ENCODE results near the gene TNFAIP3.
"Not testable (repeated sequence)": the region's sequence is repeated elsewhere in the genome, so short reads cannot be mapped to it uniquely, and the experiment has no call there.

Gene TNFAIP3

DNA sequence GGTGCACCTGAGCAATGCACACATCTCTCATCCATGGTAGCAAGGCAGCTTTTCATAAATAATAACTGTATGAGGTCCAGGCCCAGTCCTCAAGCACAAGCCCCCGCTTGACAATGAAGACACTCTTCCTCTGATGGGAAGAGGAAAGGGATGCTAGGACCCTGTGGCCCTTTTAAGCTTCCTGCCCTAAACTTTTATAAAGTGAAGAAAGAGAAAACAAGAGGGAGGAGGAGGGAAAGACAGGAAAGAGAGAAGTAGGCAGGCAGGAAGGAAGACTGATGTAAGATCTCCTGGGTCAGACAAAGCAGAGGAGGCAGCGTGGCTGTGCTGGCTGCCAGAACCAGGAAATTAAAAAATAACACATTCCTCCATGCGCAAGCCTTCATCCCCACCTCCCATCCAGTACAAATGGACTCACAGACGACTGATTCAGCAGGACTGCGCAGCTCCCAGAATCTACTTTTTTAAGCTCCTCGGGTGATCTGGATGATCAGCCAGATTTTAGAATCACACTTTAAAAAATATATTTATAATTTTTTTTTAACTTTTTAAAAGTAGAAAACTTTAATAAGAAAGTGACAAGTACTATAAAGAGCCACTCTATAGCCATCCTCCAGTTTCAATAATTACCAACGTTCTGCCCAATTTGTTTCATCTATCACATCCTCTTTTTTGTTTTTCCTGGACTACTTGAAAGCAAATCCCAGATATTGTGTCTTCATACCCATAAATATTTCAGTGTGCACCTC is 16.5 kb downstream of the TNFAIP3 start:
- Histone ChIP-seq H3K4me3 (ENCODE audit: low read depth, low read length) (no peak overlapping the region), H3K4me1 (ENCODE audit: control insufficient read depth, insufficient read depth, low read length) (peaks cover 7% of the 10 kb centered on the region), H3K36me3 (ENCODE audit: control insufficient read depth, insufficient read depth, low read length) (peaks cover 3% of the 10 kb centered on the region), H3K27me3 (ENCODE audit: control insufficient read depth, insufficient read depth, low read length) (no peaks in the 10 kb centered on the region), H3K9ac (ENCODE audit: low read depth, low read length) (no peak overlapping the region), H3K9me3 (ENCODE audit: control insufficient read depth, insufficient read depth, low read length) (no peaks in the 10 kb centered on the region)

DNA sequence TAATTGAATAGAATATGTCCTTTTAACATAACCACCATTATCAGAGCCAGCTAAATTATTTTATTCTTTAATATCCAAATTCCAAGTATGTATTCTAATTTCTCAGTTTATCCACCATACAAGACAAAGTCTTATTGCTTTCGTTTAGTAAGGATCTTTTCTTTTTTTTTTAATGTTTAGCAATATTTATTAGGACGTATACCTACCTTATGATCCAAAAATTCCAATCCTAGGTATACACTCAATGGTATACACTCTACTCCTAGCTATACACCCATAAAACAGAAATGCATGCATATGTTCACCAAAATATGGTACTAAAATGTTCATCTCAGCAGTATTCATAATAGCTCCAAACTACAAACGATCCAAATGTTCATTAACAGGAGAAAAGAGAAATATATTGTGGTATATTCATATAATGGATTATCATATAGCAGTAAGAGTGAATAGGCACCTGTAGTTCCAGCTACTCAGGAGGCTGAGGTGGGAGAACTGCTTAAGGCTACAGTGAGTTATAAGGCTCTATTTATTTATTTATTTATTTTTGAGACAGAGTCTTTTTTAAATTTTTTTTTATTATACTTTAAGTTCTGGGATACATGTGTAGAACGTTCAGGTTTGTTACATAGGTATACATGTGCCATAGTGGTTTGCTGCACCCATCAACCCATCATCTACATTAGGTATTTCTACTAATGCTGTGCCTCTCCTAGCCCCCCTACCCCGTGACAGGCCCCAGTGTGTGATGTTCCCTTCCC is 17.3 kb downstream of the TNFAIP3 start:
- no peaks in the 10 kb centered on the region for H3K36me3 ChIP-seq (ENCODE audit: control insufficient read depth, insufficient read depth, low read length)
- H3K9me3 ChIP-seq (ENCODE audit: control insufficient read depth, insufficient read depth, low read length), result no peaks in the 10 kb centered on the region
- H3K27me3 ChIP-seq (ENCODE audit: control insufficient read depth, insufficient read depth, low read length), result no peaks in the 10 kb centered on the region
- H3K4me1 ChIP-seq (ENCODE audit: control insufficient read depth, insufficient read depth, low read length), result peaks cover 4% of the 10 kb centered on the region
- no peak overlapping the region for H3K9ac ChIP-seq (ENCODE audit: low read depth, low read length)
- H3K4me3 ChIP-seq (ENCODE audit: low read depth, low read length), result no peak overlapping the region

DNA sequence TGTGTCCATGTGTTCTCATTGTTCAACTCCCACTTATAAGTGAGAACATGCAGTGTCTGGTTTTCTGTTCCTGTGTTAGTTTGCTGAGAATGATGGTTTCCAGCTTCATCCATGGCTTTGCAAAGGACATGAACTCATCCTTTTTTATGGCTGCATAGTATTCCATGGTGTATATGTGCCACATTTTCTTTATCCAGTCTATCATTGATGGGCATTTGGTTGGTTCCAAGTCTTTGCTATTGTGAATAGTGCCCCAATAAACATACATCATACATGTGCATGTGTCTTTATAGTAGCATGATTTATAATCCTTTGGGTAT is 17.8 kb downstream of the TNFAIP3 start:
- H3K4me3 ChIP-seq (ENCODE audit: low read depth, low read length); H3K9me3 ChIP-seq (ENCODE audit: control insufficient read depth, insufficient read depth, low read length); H3K4me1 ChIP-seq (ENCODE audit: control insufficient read depth, insufficient read depth, low read length); H3K9ac ChIP-seq (ENCODE audit: low read depth, low read length); H3K36me3 ChIP-seq (ENCODE audit: control insufficient read depth, insufficient read depth, low read length); H3K27me3 ChIP-seq (ENCODE audit: control insufficient read depth, insufficient read depth, low read length): not testable (repeated sequence)

DNA sequence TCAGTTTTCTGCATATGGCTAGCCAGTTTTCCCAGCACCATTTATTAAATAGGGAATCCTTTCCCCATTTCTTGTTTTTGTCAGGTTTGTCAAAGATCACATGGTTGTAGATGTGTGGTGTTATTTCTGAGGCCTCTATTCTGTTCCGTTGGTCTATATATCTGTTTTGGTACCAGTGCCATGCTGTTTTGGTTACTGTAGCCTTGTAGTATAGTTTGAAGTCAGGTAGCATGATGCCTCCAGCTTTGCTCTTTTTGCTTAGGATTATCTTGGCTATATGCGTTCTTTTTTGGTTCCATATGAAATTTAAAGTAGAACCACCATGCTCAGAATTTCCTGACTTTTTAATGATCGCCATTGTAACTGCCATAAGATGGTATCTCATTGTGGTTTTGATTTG is 19.2 kb downstream of the TNFAIP3 start:
- not testable (repeated sequence) for H3K27me3 ChIP-seq (ENCODE audit: control insufficient read depth, insufficient read depth, low read length); H3K4me3 ChIP-seq (ENCODE audit: low read depth, low read length); H3K4me1 ChIP-seq (ENCODE audit: control insufficient read depth, insufficient read depth, low read length); H3K36me3 ChIP-seq (ENCODE audit: control insufficient read depth, insufficient read depth, low read length); H3K9me3 ChIP-seq (ENCODE audit: control insufficient read depth, insufficient read depth, low read length); H3K9ac ChIP-seq (ENCODE audit: low read depth, low read length)

DNA sequence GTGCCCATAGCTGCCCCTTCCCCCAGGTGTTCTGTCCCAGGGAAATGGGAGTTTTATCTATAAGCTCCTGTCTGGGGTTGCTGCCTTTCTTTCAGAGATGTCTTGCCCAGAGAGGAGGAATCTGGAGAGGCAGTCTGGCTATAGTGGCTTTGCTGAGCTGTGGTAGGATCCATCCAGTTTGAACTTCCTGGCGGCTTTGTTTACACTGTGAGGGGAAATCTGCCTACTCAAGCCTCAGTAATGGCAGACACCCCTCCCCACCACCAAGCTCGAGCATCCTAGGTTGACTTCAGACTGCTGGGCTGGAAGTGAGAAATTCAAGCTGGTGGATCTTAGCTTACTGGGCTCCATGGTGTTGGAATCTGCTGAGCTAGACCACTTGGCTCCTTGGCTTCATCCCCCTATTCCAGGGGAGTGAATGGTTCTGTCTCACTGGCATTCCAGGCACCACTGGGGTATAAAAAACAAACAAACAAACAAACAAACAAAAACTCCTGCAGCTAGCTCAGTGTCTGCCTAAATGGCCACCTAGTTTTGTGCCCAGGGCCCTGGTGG is 24.0 kb downstream of the TNFAIP3 start:
- no peaks in the 10 kb centered on the region for H3K9me3 ChIP-seq (ENCODE audit: control insufficient read depth, insufficient read depth, low read length)
- H3K9ac ChIP-seq (ENCODE audit: low read depth, low read length), result no peak overlapping the region
- H3K4me1 ChIP-seq (ENCODE audit: control insufficient read depth, insufficient read depth, low read length), result no peaks in the 10 kb centered on the region
- H3K27me3 ChIP-seq (ENCODE audit: control insufficient read depth, insufficient read depth, low read length), result no peaks in the 10 kb centered on the region
- H3K4me3 ChIP-seq (ENCODE audit: low read depth, low read length), result no peak overlapping the region
- H3K36me3 ChIP-seq (ENCODE audit: control insufficient read depth, insufficient read depth, low read length), result no peaks in the 10 kb centered on the region

DNA sequence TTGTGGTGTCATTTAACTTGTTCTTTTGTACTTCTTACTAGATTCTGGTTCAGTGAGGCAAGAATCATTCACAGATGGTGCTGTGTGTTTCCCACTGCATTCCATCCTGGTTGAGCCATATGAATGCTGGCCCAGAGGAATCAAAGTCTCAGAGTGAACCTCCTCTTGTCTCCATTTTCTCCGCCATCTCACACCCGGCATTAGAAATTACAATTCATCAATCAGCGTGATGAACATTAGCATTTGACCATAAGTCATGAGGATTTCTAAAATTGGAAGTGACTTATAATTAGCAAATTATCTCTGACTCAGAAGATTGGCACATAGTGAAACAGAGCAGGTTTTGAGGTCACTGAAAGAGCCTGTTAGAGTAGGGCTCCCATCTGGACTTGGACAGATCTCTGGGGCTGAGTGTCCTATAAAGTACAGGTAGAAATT is 25.2 kb downstream of the TNFAIP3 start:
- no peaks in the 10 kb centered on the region for H3K9me3 ChIP-seq (ENCODE audit: control insufficient read depth, insufficient read depth, low read length)
- no peaks in the 10 kb centered on the region for H3K27me3 ChIP-seq (ENCODE audit: control insufficient read depth, insufficient read depth, low read length)
- no peak overlapping the region for H3K4me3 ChIP-seq (ENCODE audit: low read depth, low read length)
- no peaks in the 10 kb centered on the region for H3K4me1 ChIP-seq (ENCODE audit: control insufficient read depth, insufficient read depth, low read length)
- H3K9ac ChIP-seq (ENCODE audit: low read depth, low read length), result no peak overlapping the region
- H3K36me3 ChIP-seq (ENCODE audit: control insufficient read depth, insufficient read depth, low read length), result no peaks in the 10 kb centered on the region

DNA sequence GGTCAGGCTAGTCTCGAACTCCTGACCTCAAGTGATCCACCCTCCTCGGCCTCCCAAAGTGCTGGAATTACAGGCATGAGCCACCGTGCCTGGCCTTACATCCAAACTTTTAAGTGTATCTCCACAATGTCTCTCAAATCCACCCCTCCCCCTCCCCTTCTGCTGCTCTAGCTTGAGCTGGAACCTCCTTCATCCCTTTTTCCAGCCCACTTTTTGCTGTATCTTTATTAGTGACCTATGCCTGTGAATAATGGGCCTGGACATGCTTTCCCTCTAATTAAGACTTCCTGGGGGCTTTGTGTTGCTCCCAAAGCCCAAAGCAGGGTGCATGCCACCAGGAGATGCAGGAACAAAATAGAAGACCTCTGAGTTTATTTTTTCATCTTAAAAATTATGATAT is 26.1 kb downstream of the TNFAIP3 start:
- no peaks in the 10 kb centered on the region for H3K4me1 ChIP-seq (ENCODE audit: control insufficient read depth, insufficient read depth, low read length)
- H3K9me3 ChIP-seq (ENCODE audit: control insufficient read depth, insufficient read depth, low read length), result no peaks in the 10 kb centered on the region
- H3K36me3 ChIP-seq (ENCODE audit: control insufficient read depth, insufficient read depth, low read length), result no peaks in the 10 kb centered on the region
- H3K9ac ChIP-seq (ENCODE audit: low read depth, low read length), result no peak overlapping the region
- H3K27me3 ChIP-seq (ENCODE audit: control insufficient read depth, insufficient read depth, low read length), result no peaks in the 10 kb centered on the region
- no peak overlapping the region for H3K4me3 ChIP-seq (ENCODE audit: low read depth, low read length)

DNA sequence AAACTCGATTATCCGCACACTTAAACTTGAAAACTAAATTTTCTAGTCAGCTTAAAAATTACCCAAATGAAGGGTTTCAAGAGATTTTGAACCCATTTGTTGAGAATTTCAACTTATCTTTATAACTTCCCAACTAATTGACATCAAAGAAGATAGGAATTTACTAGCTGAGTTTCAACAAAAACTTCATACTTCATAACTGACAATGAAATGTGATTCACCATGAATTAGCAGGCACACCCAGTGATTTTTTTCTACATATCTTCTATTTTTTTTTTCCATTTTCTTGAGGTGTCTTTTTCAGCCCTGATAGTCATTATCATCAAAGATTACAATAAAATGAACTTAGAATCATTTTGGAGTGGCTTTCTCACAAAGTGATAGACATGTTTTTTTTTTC is 26.7 kb downstream of the TNFAIP3 start:
- Histone ChIP-seq H3K36me3 (ENCODE audit: control insufficient read depth, insufficient read depth, low read length) (no peaks in the 10 kb centered on the region), H3K4me1 (ENCODE audit: control insufficient read depth, insufficient read depth, low read length) (no peaks in the 10 kb centered on the region), H3K9ac (ENCODE audit: low read depth, low read length) (no peak overlapping the region), H3K9me3 (ENCODE audit: control insufficient read depth, insufficient read depth, low read length) (no peaks in the 10 kb centered on the region), H3K4me3 (ENCODE audit: low read depth, low read length) (no peak overlapping the region), H3K27me3 (ENCODE audit: control insufficient read depth, insufficient read depth, low read length) (no peaks in the 10 kb centered on the region)

DNA sequence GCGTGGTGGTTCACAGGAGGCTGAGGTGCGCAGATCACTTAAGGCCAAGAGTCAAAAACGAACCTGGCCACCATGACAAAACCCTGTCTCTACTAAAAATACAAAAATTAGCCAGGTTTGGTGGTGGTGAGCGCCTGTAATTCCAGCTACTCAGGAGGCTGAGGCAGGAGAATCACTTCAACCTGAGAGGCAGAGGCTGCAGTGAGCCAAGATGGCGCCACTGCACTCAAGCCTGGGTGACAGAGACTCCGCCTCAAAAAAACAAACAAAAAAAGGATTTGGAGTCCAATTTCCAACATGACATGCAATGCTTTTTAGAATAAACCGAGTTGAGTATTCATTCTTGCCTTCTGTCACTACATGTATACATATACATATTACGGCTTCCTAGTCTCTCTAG is 27.3 kb downstream of the TNFAIP3 start:
- not testable (repeated sequence) for H3K36me3 ChIP-seq (ENCODE audit: control insufficient read depth, insufficient read depth, low read length); H3K4me3 ChIP-seq (ENCODE audit: low read depth, low read length); H3K27me3 ChIP-seq (ENCODE audit: control insufficient read depth, insufficient read depth, low read length); H3K4me1 ChIP-seq (ENCODE audit: control insufficient read depth, insufficient read depth, low read length); H3K9me3 ChIP-seq (ENCODE audit: control insufficient read depth, insufficient read depth, low read length); H3K9ac ChIP-seq (ENCODE audit: low read depth, low read length)

DNA sequence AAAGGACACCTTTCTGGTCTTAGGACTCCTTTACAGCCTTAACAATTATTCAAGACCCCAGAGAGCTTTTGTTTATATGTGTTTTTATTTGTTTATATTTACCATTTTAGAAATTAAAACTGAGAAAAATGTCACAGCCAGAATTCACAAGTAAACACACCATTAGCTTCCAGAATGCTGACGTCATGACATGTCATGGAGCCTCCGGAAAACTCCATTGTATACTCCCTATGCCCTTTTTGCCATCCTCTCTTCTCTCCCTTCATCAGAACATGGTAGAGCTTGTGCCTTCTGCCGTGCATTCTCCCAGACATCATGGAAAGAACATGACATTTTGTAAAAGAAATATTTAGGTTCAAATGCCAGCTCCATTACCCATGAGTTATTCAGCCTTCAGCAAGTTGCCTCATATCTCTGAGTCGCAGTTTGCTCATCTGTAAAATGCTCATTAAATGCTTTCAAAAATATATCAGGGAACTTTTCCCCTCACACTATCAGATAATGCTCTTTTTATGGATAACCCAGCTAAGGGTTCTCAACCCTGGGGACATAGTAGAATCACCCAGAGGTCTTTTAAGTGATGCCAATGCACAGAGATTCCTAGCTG is 27.8 kb downstream of the TNFAIP3 start:
- H3K9me3 ChIP-seq (ENCODE audit: control insufficient read depth, insufficient read depth, low read length), result no peaks in the 10 kb centered on the region
- H3K36me3 ChIP-seq (ENCODE audit: control insufficient read depth, insufficient read depth, low read length), result no peaks in the 10 kb centered on the region
- no peak overlapping the region for H3K9ac ChIP-seq (ENCODE audit: low read depth, low read length)
- no peaks in the 10 kb centered on the region for H3K4me1 ChIP-seq (ENCODE audit: control insufficient read depth, insufficient read depth, low read length)
- H3K27me3 ChIP-seq (ENCODE audit: control insufficient read depth, insufficient read depth, low read length), result no peaks in the 10 kb centered on the region
- H3K4me3 ChIP-seq (ENCODE audit: low read depth, low read length), result no peak overlapping the region

DNA sequence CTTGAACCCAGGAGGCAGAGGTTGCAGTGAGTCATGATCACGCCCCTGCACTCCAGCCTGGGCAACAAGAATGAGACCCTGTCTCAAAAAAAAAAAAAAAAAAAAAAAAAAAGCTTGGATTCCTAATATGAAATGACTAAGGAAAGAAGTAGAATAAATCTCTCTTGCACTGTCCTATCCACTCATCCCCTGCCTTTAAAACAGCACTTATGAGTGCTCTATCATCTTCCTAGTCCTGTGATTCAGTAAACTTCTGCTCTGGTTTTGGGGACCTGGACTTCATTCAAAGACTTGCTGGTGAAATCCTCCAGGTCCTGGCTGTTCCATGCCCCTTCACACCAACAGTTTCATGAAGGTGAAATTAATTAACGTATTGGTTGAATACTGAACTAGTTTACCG is 29.6 kb downstream of the TNFAIP3 start:
- no peaks in the 10 kb centered on the region for H3K36me3 ChIP-seq (ENCODE audit: control insufficient read depth, insufficient read depth, low read length)
- no peaks in the 10 kb centered on the region for H3K27me3 ChIP-seq (ENCODE audit: control insufficient read depth, insufficient read depth, low read length)
- no peak overlapping the region for H3K4me3 ChIP-seq (ENCODE audit: low read depth, low read length)
- no peaks in the 10 kb centered on the region for H3K4me1 ChIP-seq (ENCODE audit: control insufficient read depth, insufficient read depth, low read length)
- H3K9ac ChIP-seq (ENCODE audit: low read depth, low read length), result no peak overlapping the region
- no peaks in the 10 kb centered on the region for H3K9me3 ChIP-seq (ENCODE audit: control insufficient read depth, insufficient read depth, low read length)

DNA sequence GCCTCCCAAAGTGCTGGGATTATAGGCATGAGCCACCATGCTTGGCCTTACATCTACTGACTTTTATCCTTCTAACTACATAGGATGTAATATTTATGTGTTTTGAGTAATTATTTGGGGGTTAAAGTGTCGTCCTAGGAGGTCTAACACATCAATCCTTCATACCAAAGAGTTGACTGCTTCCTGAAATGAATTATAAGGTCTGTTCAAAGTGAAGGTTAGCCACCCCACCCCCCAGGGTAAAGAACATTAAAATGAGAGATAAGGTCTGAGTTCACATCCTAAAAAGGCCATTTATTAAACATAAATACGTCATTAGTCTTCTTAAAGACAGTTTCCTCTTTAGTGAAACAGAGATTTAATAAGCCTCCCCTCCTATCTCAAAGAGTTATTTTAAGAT is 33.8 kb downstream of the TNFAIP3 start:
- H3K4me1 ChIP-seq (ENCODE audit: control insufficient read depth, insufficient read depth, low read length), result no peaks in the 10 kb centered on the region

More for the DNA sequence above, 33.8 kb downstream of the TNFAIP3 start:
- H3K27me3 ChIP-seq (ENCODE audit: control insufficient read depth, insufficient read depth, low read length), result no peaks in the 10 kb centered on the region
- H3K9me3 ChIP-seq (ENCODE audit: control insufficient read depth, insufficient read depth, low read length), result no peaks in the 10 kb centered on the region
- H3K9ac ChIP-seq (ENCODE audit: low read depth, low read length), result no peak overlapping the region
- H3K4me3 ChIP-seq (ENCODE audit: low read depth, low read length), result no peak overlapping the region
- H3K36me3 ChIP-seq (ENCODE audit: control insufficient read depth, insufficient read depth, low read length), result no peaks in the 10 kb centered on the region
